ENCODE data around the gene CHID1.

- no peak for TF ChIP-seq CTCF (IDR thresholded peaks at IDR 0.05; ENCODE audit: insufficient read depth, low read depth, low read length)
- no peak for TF ChIP-seq EZH2 (IDR thresholded peaks at IDR 0.05; ENCODE audit: insufficient read depth, low read length)
These were observed 59.5 kb downstream of the CHID1 start for GRCh38 chr11:850775-851763.

All from astrocyte (in vitro differentiated cells and primary cell).